Stimulated activated CD4-positive, alpha-beta T cell treated with anti-CD3 and anti-CD28 coated beads, Interleukin-1b, Interleukin-23, amount 100 ng/mL, for 48 hours (primary cell): ENCODE data around the gene BICD1.
"Not testable (repeated sequence)": the region's sequence is repeated elsewhere in the genome, so short reads cannot be mapped to it uniquely, and the experiment has no call there.

ENCODE experiments used
- DNase-seq: peaks from one replicate; pipeline ENCODE4 v3.0.0-alpha.2; 2020

BICD1 gene

GRCh38 chr12:32196250-32197198 is 89.9 kb downstream of the BICD1 start:
- peak; percentile 3 for DNase-seq

- no peak for DNase-seq
Observed at GRCh38 chr12:32197421-32197820, 90.8 kb downstream of the BICD1 start.

- DNase-seq, result peak; percentile 7
Observed at GRCh38 chr12:32198555-32198954, 91.9 kb downstream of the BICD1 start.

GRCh38 chr12:32201096-32201495 is 94.4 kb downstream of the BICD1 start:
- no peak for DNase-seq

GRCh38 chr12:32201976-32202375 is 95.3 kb downstream of the BICD1 start:
- no peak for DNase-seq

GRCh38 chr12:32205731-32206130 is 99.1 kb downstream of the BICD1 start:
- no peak for DNase-seq

- no peak for DNase-seq
Observed at GRCh38 chr12:32208355-32208754, 101.7 kb downstream of the BICD1 start.

- DNase-seq, result no peak
Observed at GRCh38 chr12:32211066-32211899, 104.6 kb downstream of the BICD1 start.

- DNase-seq, result no peak
Observed at GRCh38 chr12:32211900-32212156, 105.2 kb downstream of the BICD1 start.

GRCh38 chr12:32214723-32215122 is 108.1 kb downstream of the BICD1 start:
- DNase-seq, result no peak

- peak; percentile 6 for DNase-seq
Observed at GRCh38 chr12:32217354-32218310, 111.0 kb downstream of the BICD1 start.

- DNase-seq, result no peak
Observed at GRCh38 chr12:32223941-32224340, 117.3 kb downstream of the BICD1 start.

- no peak for DNase-seq
Observed at GRCh38 chr12:32226768-32227167, 120.1 kb downstream of the BICD1 start.

GRCh38 chr12:32229971-32230612 is 123.4 kb downstream of the BICD1 start:
- DNase-seq, result no peak

GRCh38 chr12:32230613-32230993 is 124.0 kb downstream of the BICD1 start:
- no peak for DNase-seq

GRCh38 chr12:32231361-32231760 is 124.7 kb downstream of the BICD1 start:
- not testable (repeated sequence) for DNase-seq

- no peak for DNase-seq
Observed at GRCh38 chr12:32233568-32233967, 126.9 kb downstream of the BICD1 start.

- no peak for DNase-seq
Observed at GRCh38 chr12:32235251-32235650, 128.6 kb downstream of the BICD1 start.

GRCh38 chr12:32240162-32240561 is 133.5 kb downstream of the BICD1 start:
- no peak for DNase-seq

GRCh38 chr12:32240831-32241230 is 134.2 kb downstream of the BICD1 start:
- DNase-seq, result no peak

GRCh38 chr12:32242641-32243040 is 136.0 kb downstream of the BICD1 start:
- DNase-seq, result no peak

GRCh38 chr12:32248441-32249140 is 141.9 kb downstream of the BICD1 start:
- DNase-seq, result no peak
